Stomach (tissue), 4 donors: ENCODE data around the gene HOXD10.

ENCODE experiments used
- CTCF ChIP-seq, 7 experiments: fragments of 450-650 bp in 4 of 7; fragments of 200-600 bp in 3 of 7; sonication (generic) in 3 of 7; IDR thresholded peaks; one replicate each; pipeline ENCODE4 v1.5.1; 2016 to 2019; ENCODE audit warnings: antibody characterized with exemption in 7 of 7, control low read depth in 2 of 7, mild to moderate bottlenecking in 1 of 7
- POLR2A ChIP-seq, 4 donors: fragments of 450-650 bp; IDR thresholded peaks; one replicate each; pipeline ENCODE4 v1.6.1; 2016; ENCODE audit warnings: antibody characterized with exemption in 4 of 4, control low read depth in 2 of 4, mild to moderate bottlenecking in 1 of 4, moderate library complexity in 1 of 4

GRCh38 chr2:176169181-176169580 lies 52.6 kb downstream of the HOXD10 start:
- no peak for TF ChIP-seq POLR2A (IDR thresholded peaks at IDR 0.05)
- TF ChIP-seq CTCF (IDR thresholded peaks at IDR 0.05) = no peak
